KMS-11 (cell line): ENCODE data around the gene FAN1.

Experiments
- H2AFZ ChIP-seq: fragments of 200-600 bp; sonication (generic); 2 replicates; pipeline ENCODE4 v1.6.1; 2016; ENCODE audit warnings: antibody characterized with exemption, mixed run types, low read depth
- H3K27ac ChIP-seq: fragments of 200-600 bp; sonication (generic); 2 replicates; pipeline ENCODE4 v1.6.1; 2016; ENCODE audit warnings: mild to moderate bottlenecking, mixed run types
- H3K27me3 ChIP-seq: fragments of 200-600 bp; sonication (generic); 2 replicates; pipeline ENCODE4 v1.6.1; 2017; ENCODE audit warnings: mild to moderate bottlenecking, low read depth, mixed run types, moderate library complexity; ENCODE audit not compliant: insufficient read depth
- H3K36me3 ChIP-seq: fragments of 200-600 bp; sonication (generic); 2 replicates; pipeline ENCODE4 v1.6.1; 2017; ENCODE audit warnings: mild to moderate bottlenecking, mixed run types; ENCODE audit not compliant: insufficient read depth
- H3K4me1 ChIP-seq: fragments of 200-600 bp; sonication (generic); 2 replicates; pipeline ENCODE4 v1.6.1; 2016; ENCODE audit warnings: mild to moderate bottlenecking, low read depth, mixed run types; ENCODE audit not compliant: poor library complexity, severe bottlenecking
- H3K4me2 ChIP-seq: fragments of 200-600 bp; sonication (generic); 2 replicates; pipeline ENCODE4 v1.7.0; 2016; ENCODE audit warnings: mild to moderate bottlenecking, mixed run types
- H3K4me3 ChIP-seq: fragments of 200-600 bp; sonication (generic); IDR thresholded peaks from 2 replicates; pipeline ENCODE4 v1.6.1; 2017; ENCODE audit warnings: low read depth, low read length, mixed read lengths; ENCODE audit not compliant: insufficient read depth
- H3K79me2 ChIP-seq: fragments of 200-600 bp; sonication (generic); 2 replicates; pipeline ENCODE4 v1.6.1; 2016; ENCODE audit warnings: low read depth, mixed run types; ENCODE audit not compliant: insufficient read depth
- H3K9ac ChIP-seq: fragments of 200-600 bp; sonication (generic); 2 replicates; pipeline ENCODE4 v1.6.1; 2016; ENCODE audit warnings: mild to moderate bottlenecking, mixed run types
- H4K20me1 ChIP-seq: fragments of 200-600 bp; sonication (generic); 2 replicates; pipeline ENCODE4 v1.6.1; 2016; ENCODE audit warnings: mild to moderate bottlenecking, mixed run types; ENCODE audit not compliant: insufficient read depth
- CTCF ChIP-seq: fragments of 200-600 bp; sonication (generic); conservative IDR thresholded peaks from 2 replicates; pipeline ENCODE4 v1.6.1; 2017; ENCODE audit warnings: low read depth, mild to moderate bottlenecking, antibody characterized with exemption, low read length, moderate library complexity, mixed read lengths

FAN1 gene

DNA sequence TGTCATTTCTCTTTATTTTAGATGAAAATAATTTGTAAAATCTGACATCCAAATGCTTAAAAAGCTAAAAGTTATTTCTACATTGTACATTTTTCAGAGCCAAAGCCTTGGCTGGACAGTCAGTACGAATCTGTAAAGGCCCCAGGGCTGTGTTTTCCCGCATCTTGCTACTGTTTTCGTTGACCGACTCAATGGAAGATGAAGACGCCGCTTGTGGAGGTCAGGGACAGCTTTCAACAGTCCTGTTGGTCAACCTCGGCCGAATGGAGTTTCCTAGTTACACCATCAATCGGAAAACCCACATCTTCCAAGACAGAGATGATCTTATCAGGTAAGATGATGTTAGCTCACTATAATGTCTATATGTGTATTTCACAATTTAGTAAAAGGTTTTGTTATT lies 10.0 kb downstream of the FAN1 start:
- no peak overlapping the region for H3K9ac ChIP-seq
- no peak for TF ChIP-seq CTCF
- H2AFZ ChIP-seq, result no peak overlapping the region
- no peak overlapping the region for H3K27ac ChIP-seq
- H3K4me3 ChIP-seq, result no peak overlapping the region
- no peaks in the 10 kb centered on the region for H4K20me1 ChIP-seq
- no peak overlapping the region for H3K4me2 ChIP-seq
- no peaks in the 10 kb centered on the region for H3K79me2 ChIP-seq
- H3K36me3 ChIP-seq, result no peaks in the 10 kb centered on the region
- H3K27me3 ChIP-seq, result no peaks in the 10 kb centered on the region
- H3K4me1 ChIP-seq, result no peaks in the 10 kb centered on the region

GRCh38 chr15:30917013-30917412 lies 13.3 kb downstream of the FAN1 start:
- H3K36me3 ChIP-seq, result no peaks in the 10 kb centered on the region
- H3K9ac ChIP-seq, result no peak overlapping the region
- TF ChIP-seq CTCF, result no peak
- H3K27me3 ChIP-seq, result no peaks in the 10 kb centered on the region
- no peaks in the 10 kb centered on the region for H3K79me2 ChIP-seq
- H3K4me1 ChIP-seq, result peaks cover 22% of the 10 kb centered on the region
- H3K4me2 ChIP-seq, result no peak overlapping the region
- no peaks in the 10 kb centered on the region for H4K20me1 ChIP-seq
- no peak overlapping the region for H3K4me3 ChIP-seq
- no peak overlapping the region for H2AFZ ChIP-seq
- no peak overlapping the region for H3K27ac ChIP-seq

- H3K4me3 ChIP-seq, result no peak overlapping the region
- H3K36me3 ChIP-seq, result no peaks in the 10 kb centered on the region
- H3K9ac ChIP-seq, result no peak overlapping the region
- H2AFZ ChIP-seq, result no peak overlapping the region
- H4K20me1 ChIP-seq, result no peaks in the 10 kb centered on the region
- no peak overlapping the region for H3K27ac ChIP-seq
- H3K4me1 ChIP-seq, result peaks cover 22% of the 10 kb centered on the region
- no peaks in the 10 kb centered on the region for H3K27me3 ChIP-seq
- H3K4me2 ChIP-seq, result no peak overlapping the region
- no peak for TF ChIP-seq CTCF
- no peaks in the 10 kb centered on the region for H3K79me2 ChIP-seq
These were observed 14.0 kb downstream of the FAN1 start for GRCh38 chr15:30917675-30918074.

- Histone ChIP-seq H3K27ac (no peak overlapping the region), H3K36me3 (no peaks in the 10 kb centered on the region), H3K9ac (no peak overlapping the region), H3K79me2 (no peaks in the 10 kb centered on the region), H3K4me1 (peaks cover 22% of the 10 kb centered on the region), H2AFZ (no peak overlapping the region), H3K27me3 (no peaks in the 10 kb centered on the region), H4K20me1 (no peaks in the 10 kb centered on the region), H3K4me2 (no peak overlapping the region), H3K4me3 (no peak overlapping the region)
- TF ChIP-seq CTCF, result no peak
These were observed 14.7 kb downstream of the FAN1 start for GRCh38 chr15:30918366-30918765.
